Left lung (tissue), 10 donors: ENCODE data around the gene CENPF. TPM values are rescaled to one million over a fixed set of nuclear protein-coding genes. Genes with fewer than 3 reads are reported as not detected.

ENCODE experiments used
- ATAC-seq: fragments of 200-7000 bp; cut with Tn5 transposase; one replicate; pipeline ENCODE4 v1.9.1; 2020; ENCODE audit warnings: moderate library complexity
- DNase-seq, 4 donors: peaks; one replicate each; pipeline ENCODE4 v3.0.0-alpha.2; 2013 to 2020
- H3K27ac ChIP-seq, 2 donors: fragments of 200-600 bp; sonication (generic) in 1 of 2; one replicate each; pipeline versions ENCODE4 v1.5.0 to v1.8.0; 2020 to 2021
- H3K27me3 ChIP-seq, 2 donors: fragments of 200-600 bp; sonication (generic) in 1 of 2; one replicate each; pipeline versions ENCODE4 v1.5.0 to v1.8.0; 2020 to 2021
- H3K36me3 ChIP-seq, 2 donors: fragments of 200-600 bp; sonication (generic) in 1 of 2; one replicate each; pipeline versions ENCODE4 v1.5.0 to v1.8.0; 2020 to 2021
- H3K4me1 ChIP-seq, 2 donors: fragments of 200-600 bp; one replicate each; pipeline ENCODE4 v1.8.0; 2021
- H3K4me3 ChIP-seq, 2 donors: fragments of 200-600 bp; sonication (generic) in 1 of 2; one replicate each; pipeline versions ENCODE4 v1.5.0 to v1.8.0; 2020 to 2021; ENCODE audit warnings: mild to moderate bottlenecking in 1 of 2
- H3K9me3 ChIP-seq, 2 donors: fragments of 200-600 bp; sonication (generic) in 1 of 2; one replicate each; pipeline versions ENCODE4 v1.5.0 to v1.8.0; 2020 to 2021
- intact Hi-C, 2 donors: fragments of 100-400 bp; cut with DNase I; formaldehyde crosslinking; loops; one replicate each; pipeline versions ENCODE4 v1.11.2 to v1.14.2; 2022
- polyA plus RNA-seq, 6 donors: library from polyadenylated mRNA; unstranded; fragments of 120-200 nt; gene quantifications; one replicate each; pipeline ENCODE4 v1.2.1, GENCODE V29; 2013; ENCODE audit not compliant: insufficient read length in 6 of 6
- total RNA-seq, 2 donors: library from RNA; stranded (reverse); fragmentation: NEBNext Ultra II Directional; extraction: Animal tissue kit (Norgen Biotek cat#: 25700); gene quantifications; one replicate each; pipeline ENCODE4 v1.2.1, GENCODE V29; 2021
- TF ChIP-seq, protein P1 (sequence below), 2 donors: fragments of 200-600 bp; sonication (generic) in 1 of 2; IDR thresholded peaks; one replicate each; pipeline versions ENCODE4 v1.5.0 to v1.8.0; 2021; ENCODE audit warnings: antibody characterized with exemption in 2 of 2
- donor health status: DM: no; HTN: yes; CAD: no.
- donor health status: DM: no; HTN: no; CAD: no.

CENPF gene
- total and polyA plus RNA-seq, 8 donors, result 3.4 to 157 (median 60.6) TPM

DNA sequence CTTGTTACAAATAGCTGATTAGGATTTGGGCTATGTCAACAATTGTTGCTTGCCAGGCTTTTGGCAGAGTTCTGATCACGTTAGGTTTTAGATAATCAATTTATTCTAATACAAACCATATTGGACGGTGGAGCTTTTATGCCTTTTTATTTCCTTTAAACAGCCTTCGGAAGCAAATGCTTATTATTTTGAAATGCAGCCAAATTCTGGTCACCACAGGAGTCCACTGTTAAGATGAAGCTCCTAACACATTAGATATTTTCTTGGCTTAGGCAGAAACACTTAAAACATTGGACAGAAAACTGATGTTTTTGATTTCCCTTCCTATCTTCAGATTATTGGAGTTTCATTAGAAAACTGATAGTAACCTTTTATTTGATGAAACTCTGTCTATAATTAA is 82.9 kb downstream of the CENPF start:
- H3K4me1 ChIP-seq, result no peaks in the 10 kb centered on the region
- no peak overlapping the region for H3K4me3 ChIP-seq
- no peaks in the 10 kb centered on the region for H3K9me3 ChIP-seq
- ATAC-seq (no peak), DNase-seq (peak in 1 of 4 donors; percentile 5)
- H3K27me3 ChIP-seq, result peaks cover 0 to 7% of the 10 kb centered on the region in 2 donors
- TF ChIP-seq, protein P1, sequence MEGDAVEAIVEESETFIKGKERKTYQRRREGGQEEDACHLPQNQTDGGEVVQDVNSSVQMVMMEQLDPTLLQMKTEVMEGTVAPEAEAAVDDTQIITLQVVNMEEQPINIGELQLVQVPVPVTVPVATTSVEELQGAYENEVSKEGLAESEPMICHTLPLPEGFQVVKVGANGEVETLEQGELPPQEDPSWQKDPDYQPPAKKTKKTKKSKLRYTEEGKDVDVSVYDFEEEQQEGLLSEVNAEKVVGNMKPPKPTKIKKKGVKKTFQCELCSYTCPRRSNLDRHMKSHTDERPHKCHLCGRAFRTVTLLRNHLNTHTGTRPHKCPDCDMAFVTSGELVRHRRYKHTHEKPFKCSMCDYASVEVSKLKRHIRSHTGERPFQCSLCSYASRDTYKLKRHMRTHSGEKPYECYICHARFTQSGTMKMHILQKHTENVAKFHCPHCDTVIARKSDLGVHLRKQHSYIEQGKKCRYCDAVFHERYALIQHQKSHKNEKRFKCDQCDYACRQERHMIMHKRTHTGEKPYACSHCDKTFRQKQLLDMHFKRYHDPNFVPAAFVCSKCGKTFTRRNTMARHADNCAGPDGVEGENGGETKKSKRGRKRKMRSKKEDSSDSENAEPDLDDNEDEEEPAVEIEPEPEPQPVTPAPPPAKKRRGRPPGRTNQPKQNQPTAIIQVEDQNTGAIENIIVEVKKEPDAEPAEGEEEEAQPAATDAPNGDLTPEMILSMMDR (IDR thresholded peaks at IDR 0.05), result no peak
- no peak overlapping the region for H3K27ac ChIP-seq
- H3K36me3 ChIP-seq, result no peaks in the 10 kb centered on the region
- intact Hi-C loops, result no loop called here

DNA sequence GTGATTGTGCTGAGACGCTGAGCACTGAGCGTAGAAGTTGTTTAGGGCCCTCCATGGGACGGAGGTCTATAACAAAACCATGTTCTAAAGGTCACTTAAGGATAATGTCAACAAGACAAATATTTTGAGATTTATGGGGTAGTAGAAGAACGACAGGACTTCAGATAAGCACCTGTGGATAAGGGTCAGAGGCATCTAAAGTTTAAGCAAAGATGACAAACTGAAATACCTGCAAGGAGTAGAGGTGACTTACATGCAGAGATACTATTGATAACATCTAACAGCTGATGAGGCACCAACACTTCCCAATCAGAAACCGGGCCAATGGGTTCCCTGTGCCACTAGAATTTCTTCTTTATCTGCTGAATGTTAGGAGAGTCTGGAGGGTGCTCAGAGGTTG is 83.5 kb downstream of the CENPF start:
- Histone ChIP-seq H3K27ac (no peak overlapping the region), H3K4me1 (no peaks in the 10 kb centered on the region), H3K36me3 (no peaks in the 10 kb centered on the region), H3K9me3 (no peaks in the 10 kb centered on the region), H3K4me3 (no peak overlapping the region), H3K27me3 (peaks cover 0 to 7% of the 10 kb centered on the region in 2 donors)
- no peak for DNase-seq
- intact Hi-C loops, result no loop called here
- TF ChIP-seq, protein P1 (IDR thresholded peaks at IDR 0.05), result no peak
- ATAC-seq, result no peak

DNA sequence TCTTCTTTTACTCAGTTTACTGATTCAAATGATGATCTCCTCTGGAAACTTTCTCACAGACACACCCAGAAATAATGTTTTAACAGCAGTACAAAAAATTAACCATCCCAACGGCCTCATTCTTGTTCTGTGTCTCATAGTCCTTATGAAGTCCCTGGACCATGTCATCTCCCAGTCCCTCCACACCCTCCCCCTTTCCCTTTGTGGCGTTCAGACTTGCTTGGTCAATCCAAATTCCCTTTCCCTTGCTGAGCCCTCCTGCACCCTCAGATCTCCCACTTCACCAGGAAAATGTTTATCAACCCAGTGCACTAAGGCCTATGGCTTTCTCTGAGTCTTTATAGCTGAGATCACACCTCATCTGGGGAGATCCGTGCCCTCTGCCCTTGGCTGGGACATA is 85.9 kb downstream of the CENPF start:
- TF ChIP-seq, protein P1 (IDR thresholded peaks at IDR 0.05), result no peak
- Histone ChIP-seq H3K27ac (no peak overlapping the region), H3K4me3 (no peak overlapping the region), H3K36me3 (no peaks in the 10 kb centered on the region), H3K9me3 (no peaks in the 10 kb centered on the region), H3K27me3 (peaks cover 0 to 2% of the 10 kb centered on the region in 2 donors), H3K4me1 (no peaks in the 10 kb centered on the region)
- DNase-seq (peak in 1 of 4 donors; percentile 13), ATAC-seq (no peak)
- intact Hi-C loops, result no loop called here

DNA sequence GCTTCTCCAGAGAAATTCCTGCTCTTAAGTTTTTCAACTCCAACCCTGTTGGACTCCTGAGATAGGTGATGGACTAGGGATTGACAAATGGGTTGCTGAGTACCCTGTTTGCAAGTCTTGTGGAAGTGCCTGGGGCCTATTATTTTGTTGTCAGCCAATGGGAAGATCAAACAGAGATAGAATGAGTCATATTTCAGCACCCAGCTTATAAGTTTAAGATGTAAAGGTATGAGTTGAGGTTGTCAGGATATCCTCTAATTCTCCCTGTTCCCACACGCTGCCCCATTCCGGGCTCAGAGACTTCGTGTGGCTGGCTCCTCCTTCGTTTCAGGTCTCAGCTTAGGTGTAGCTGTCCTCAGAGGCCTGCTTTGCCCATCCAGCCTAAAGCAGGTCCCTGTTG is 91.8 kb downstream of the CENPF start:
- Histone ChIP-seq H3K9me3 (no peaks in the 10 kb centered on the region), H3K4me3 (no peak overlapping the region), H3K27me3 (no peaks in the 10 kb centered on the region), H3K4me1 (no peaks in the 10 kb centered on the region), H3K27ac (no peak overlapping the region), H3K36me3 (no peaks in the 10 kb centered on the region)
- intact Hi-C loops, result no loop called here
- no peak for DNase-seq
- TF ChIP-seq, protein P1 (IDR thresholded peaks at IDR 0.05), result no peak
- no peak for ATAC-seq

DNA sequence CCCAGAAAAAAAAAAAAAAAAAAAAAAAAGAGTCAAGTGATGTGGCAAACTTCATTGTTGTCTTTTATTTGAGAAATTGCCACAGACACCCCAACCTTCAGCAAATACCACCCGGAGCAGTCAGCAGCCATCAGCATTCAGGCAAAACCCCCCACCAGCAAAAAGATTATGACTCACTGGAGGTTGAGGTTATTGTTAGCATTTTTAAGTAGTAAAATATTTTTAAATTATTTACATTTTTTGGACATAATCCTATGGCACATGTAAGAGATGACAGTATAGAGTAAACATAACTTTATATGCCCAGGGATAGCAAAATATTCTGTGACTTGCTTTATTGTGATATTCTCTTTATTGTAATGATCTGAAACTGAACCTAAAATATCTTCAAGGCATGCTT is 95.6 kb downstream of the CENPF start:
- H3K36me3 ChIP-seq, result no peaks in the 10 kb centered on the region
- no peak for ATAC-seq
- DNase-seq, result no peak
- no peaks in the 10 kb centered on the region for H3K27me3 ChIP-seq
- no peak overlapping the region for H3K27ac ChIP-seq
- no peaks in the 10 kb centered on the region for H3K4me1 ChIP-seq
- TF ChIP-seq, protein P1 (IDR thresholded peaks at IDR 0.05), result no peak
- peaks cover 0 to 3% of the 10 kb centered on the region in 2 donors for H3K9me3 ChIP-seq
- intact Hi-C loops, result no loop called here
- no peak overlapping the region for H3K4me3 ChIP-seq
